HepG2 (cell line): ENCODE measurements around the gene CRAT. TPM values are rescaled to one million over a fixed set of nuclear protein-coding genes. Genes with fewer than 3 reads are reported as not detected.

Experiments used
- ATAC-seq: fragments of 200-7000 bp; cut with Tn5 transposase; 3 replicates; pipeline ENCODE4 v1.9.1; 2020; ENCODE audit warnings: mild to moderate bottlenecking, moderate library complexity
- BruUV-seq: library from RNA; stranded (reverse); fragments of 400-500 nt; replicated peaks from 2 replicates; lab custom pipeline; 2021; lab: Mats Ljungman, UMichigan
- CTCF ChIA-PET: fragments of 300-600 bp; formaldehyde crosslinking; extraction: SDS; loops from one replicate; lab custom pipeline; 2021; ENCODE audit warnings: low total read pairs, inconsistent platforms, low intra/inter-chr PET ratio; lab: Yijun Ruan, JAX
- POLR2A ChIA-PET: fragments of 350-600 bp; sonication (Branson Sonifier 250); formaldehyde crosslinking; loops from one replicate; lab custom pipeline; 2020; ENCODE audit warnings: antibody characterized with exemption, inconsistent platforms; lab: Yijun Ruan, JAX
- DNase-seq: peaks from one replicate; pipeline ENCODE4 v3.0.0-alpha.2; 2015; ENCODE audit warnings: low spot score
- FAIRE-seq: peaks from 3 replicates; lab custom pipeline; 2011; peaks lifted over from hg19 to GRCh38; lab: Jason Lieb, UNC
- H2AFZ ChIP-seq: one replicate; pipeline ENCODE4 v1.6.1; 2011; ENCODE audit warnings: low read length, inconsistent platforms
- H3K27ac ChIP-seq: fragments of 300-600 bp; 3 replicates; pipeline ENCODE4 v1.8.0; 2011; ENCODE audit warnings: mixed run types, mild to moderate bottlenecking, mixed read lengths, low read length, inconsistent platforms; ENCODE audit not compliant: insufficient read depth; ENCODE audit errors: extremely low read length
- H3K27me3 ChIP-seq, 2 experiments: fragments of 200-600 bp in 1 of 2; 2 replicates in 1 of 2; 3 replicates in 1 of 2; pipeline versions ENCODE4 v1.6.0 to v1.8.0; 2011; ENCODE audit warnings: low read length in 2 of 2, mild to moderate bottlenecking in 2 of 2, moderate library complexity in 2 of 2, inconsistent platforms in 1 of 2; ENCODE audit not compliant: insufficient read depth in 2 of 2, control insufficient read depth in 1 of 2
- H3K36me3 ChIP-seq, 2 experiments: fragments of 200-600 bp in 1 of 2; replicated peaks in 1 of 2; 2 replicates in 1 of 2; 3 replicates in 1 of 2; pipeline versions ENCODE4 v1.5.1 to v1.8.0; 2011; ENCODE audit warnings: low read length in 2 of 2, inconsistent platforms in 1 of 2; ENCODE audit not compliant: insufficient read depth in 2 of 2, control insufficient read depth in 1 of 2
- H3K4me1 ChIP-seq: 2 replicates; pipeline ENCODE4 v1.5.1; 2012; ENCODE audit warnings: low read length, inconsistent platforms; ENCODE audit not compliant: insufficient read depth
- H3K4me2 ChIP-seq: 2 replicates; pipeline ENCODE4 v1.6.0; 2011; ENCODE audit warnings: low read depth, low read length, inconsistent platforms
- H3K4me3 ChIP-seq, 3 experiments: fragments of 200-600 bp in 1 of 3; sonication (generic), shearing (Covaris generic) in 1 of 3; replicated peaks in 1 of 3; 2 replicates each; pipeline ENCODE4 v1.5.1; 2011 to 2016; ENCODE audit warnings: low read length in 3 of 3, inconsistent platforms in 2 of 3, low read depth in 2 of 3, mild to moderate bottlenecking in 2 of 3, control low read depth in 1 of 3, mixed read lengths in 1 of 3; ENCODE audit not compliant: insufficient read depth in 1 of 3
- H3K79me2 ChIP-seq: one replicate; pipeline ENCODE4 v1.6.1; 2011; ENCODE audit warnings: low read length, inconsistent platforms; ENCODE audit not compliant: insufficient read depth
- H3K9ac ChIP-seq: 2 replicates; pipeline ENCODE4 v1.6.0; 2011; ENCODE audit warnings: mild to moderate bottlenecking, low read depth, low read length, inconsistent platforms; ENCODE audit not compliant: insufficient read depth
- H3K9me3 ChIP-seq: 2 replicates; pipeline ENCODE4 v1.5.1; 2012; ENCODE audit warnings: mild to moderate bottlenecking, low read length
- H4K20me1 ChIP-seq: 2 replicates; pipeline ENCODE4 v1.6.0; 2011; ENCODE audit warnings: inconsistent platforms, mild to moderate bottlenecking, low read length, moderate library complexity; ENCODE audit not compliant: insufficient read depth
- ETV6 ChIP-seq: sonication (generic); formaldehyde crosslinking; conservative IDR thresholded peaks from 2 replicates; pipeline ENCODE4 v1.4.0; 2020; ENCODE audit warnings: missing genetic modification reagents
- GABPB1 ChIP-seq: IDR thresholded peaks from 2 replicates; pipeline ENCODE4 v1.6.1; 2016; ENCODE audit warnings: mild to moderate bottlenecking, missing genetic modification reagents, moderate library complexity, missing compliant biosample characterization
- GATA4 ChIP-seq: sonication (generic); IDR thresholded peaks from 2 replicates; pipeline ENCODE4 v1.6.1; 2016; ENCODE audit warnings: antibody characterized with exemption, low read depth, borderline replicate concordance
- HDAC6 ChIP-seq: fragments of 200-600 bp; sonication (generic); IDR thresholded peaks from 2 replicates; pipeline ENCODE4 v1.7.0; 2017; ENCODE audit warnings: mild to moderate bottlenecking, antibody characterized with exemption, low read length, low read depth
- HNF4A ChIP-seq: sonication (generic); formaldehyde crosslinking; IDR thresholded peaks from 2 replicates; pipeline ENCODE4 v1.4.0; 2020; ENCODE audit warnings: missing genetic modification reagents
- LRRFIP1 ChIP-seq: sonication (generic); formaldehyde crosslinking; conservative IDR thresholded peaks from 2 replicates; pipeline ENCODE4 v1.4.0; 2020; ENCODE audit warnings: missing genetic modification reagents
- MTA1 ChIP-seq: sonication (generic); formaldehyde crosslinking; IDR thresholded peaks from 2 replicates; pipeline ENCODE4 v1.4.0; 2020; ENCODE audit warnings: missing genetic modification reagents, mild to moderate bottlenecking, borderline replicate concordance
- NFATC3 ChIP-seq: sonication (generic); formaldehyde crosslinking; IDR thresholded peaks from 2 replicates; pipeline ENCODE4 v1.5.1; 2020; ENCODE audit warnings: mild to moderate bottlenecking, missing genetic modification reagents
- SIN3B ChIP-seq: fragments of 150-350 bp; IDR thresholded peaks from 2 replicates; pipeline ENCODE4 v1.6.1; 2014; ENCODE audit warnings: low read length
- SRF ChIP-seq: IDR thresholded peaks from 2 replicates; pipeline ENCODE4 v1.6.1; 2011; ENCODE audit warnings: mild to moderate bottlenecking, low read depth, low read length, moderate library complexity
- TEAD3 ChIP-seq: optimal IDR thresholded peaks from 2 replicates; pipeline ENCODE3; 2016; ENCODE audit warnings: borderline replicate concordance
- ZNF121 ChIP-seq: sonication (generic); formaldehyde crosslinking; IDR thresholded peaks from 2 replicates; pipeline ENCODE4 v1.5.0; 2020; ENCODE audit warnings: mild to moderate bottlenecking, missing genetic modification reagents
- ZNF460 ChIP-seq: sonication (generic); formaldehyde crosslinking; IDR thresholded peaks from 2 replicates; pipeline ENCODE4 v1.5.1; 2020; ENCODE audit warnings: missing genetic modification reagents, mild to moderate bottlenecking, borderline replicate concordance
- ZNF510 ChIP-seq: sonication (generic); formaldehyde crosslinking; IDR thresholded peaks from 2 replicates; pipeline ENCODE4 v1.4.0; 2020; ENCODE audit warnings: low read depth, mild to moderate bottlenecking, missing genetic modification reagents
- WGBS: methylation state at CpG from one replicate; pipeline ENCODE4 v1.1.6; 2017; ENCODE audit warnings: low lambda C conversion rate; 5-methylcytosine and 5-hydroxymethylcytosine counted together
- in situ Hi-C: cut with HindIII; loops from 2 replicates; pipeline ENCODE4 v1.10.0; 2017; ENCODE audit warnings: low pct_unique_long_range_greater_than_20kb; ENCODE audit not compliant: extremely low pct_ligation_motif_present
- intact Hi-C: fragments of 100-400 bp; cut with micrococcal nuclease; formaldehyde crosslinking; loops from one replicate; pipeline ENCODE4 v1.10.0; 2022; ENCODE audit not compliant: unreplicated experiment
- polyA plus RNA-seq, 8 experiments: library from polyadenylated mRNA; depleted of rRNA in 3 of 8; stranded (reverse) in 7 of 8; unstranded in 1 of 8; fragments of >200 nt; fragmentation: Illumina TruSeq in 4 of 8; extraction: Trizol in 4 of 8; gene quantifications; 2 replicates each; pipeline versions ENCODE4 v1.2.1 to v1.2.3, GENCODE V29; 2011 to 2016; ENCODE audit warnings: low read depth in 4 of 8, missing spikeins in 1 of 8, mixed read lengths in 1 of 8; ENCODE audit not compliant: insufficient read depth in 1 of 8
- total RNA-seq, 5 experiments: library from RNA; depleted of rRNA; stranded (reverse); fragments of >200 nt; fragmentation: Illumina TruSeq; extraction: Trizol; gene quantifications; 2 replicates each; pipeline ENCODE4 v1.2.3, GENCODE V29; 2016; ENCODE audit warnings: low read depth in 1 of 5

The CRAT gene
- total and polyA plus RNA-seq, 2 of the 13 experiments (the other 11 are each of a cell fraction or from before 2014, with no cell fraction given): 26.1 to 26.6 TPM

- intact Hi-C loops (loop anchor here (5.0 kb wide), 1 partner anchor 43 kb away; the partner anchor contains the start of gene MIGA2), in situ Hi-C loops (no loop called here)
- no peak for TF ChIP-seq SIN3B
- no peak for TF ChIP-seq HDAC6
- peak; percentile 48; the same call in 1 of the 2 replicates for TF ChIP-seq ZNF460
- 0 out of 2 replicates have a peak, but pooled peaks have one; percentile 29 for TF ChIP-seq ZNF121
- ChIA-PET CTCF (no interaction called here), POLR2A (no interaction called here)
- Histone ChIP-seq H3K9ac (peak overlapping the region; percentile 69), H3K4me2 (peak overlapping the region; percentile 98), H3K9me3 (no peaks in the 10 kb centered on the region), H3K4me3 (peak overlapping the region; percentile 64 to 89 (median 75)), H3K4me1 (peaks cover 76% of the 10 kb centered on the region), H4K20me1 (no peaks in the 10 kb centered on the region), H3K27me3 (no peaks in the 10 kb centered on the region), H3K36me3 (peaks cover 4 to 6% of the 10 kb centered on the region in 2 experiments; a peak in 3 of 5 replicates), H3K27ac (peak overlapping the region; percentile 63), H2AFZ (no peak overlapping the region), H3K79me2 (peaks cover 41% of the 10 kb centered on the region)
- WGBS: 85% methylated on average over 13 of the region's 13 CpGs
- DNase-seq (no peak), FAIRE-seq (no peak), ATAC-seq (no peak)
- BruUV-seq: no TSS peak
Observed at GRCh38 chr9:129079829-129080228, 30.8 kb downstream of the CRAT start.

GRCh38 chr9:129078691-129079503 lies 31.7 kb downstream of the CRAT start:
- CTCF ChIA-PET: no interaction called here
- Histone ChIP-seq H3K9me3 (no peaks in the 10 kb centered on the region), H3K9ac (peak overlapping the region; percentile 49), H4K20me1 (no peaks in the 10 kb centered on the region), H3K79me2 (peaks cover 37% of the 10 kb centered on the region), H3K4me3 (peak overlapping the region; percentile 29 to 89 (median 30); a peak in 5 of 6 replicates), H3K27ac (peak overlapping the region; percentile 42), H2AFZ (no peak overlapping the region), H3K27me3 (no peaks in the 10 kb centered on the region), H3K4me2 (peak overlapping the region; percentile 98), H3K36me3 (peaks cover 2 to 3% of the 10 kb centered on the region in 2 experiments; a peak in 3 of 5 replicates), H3K4me1 (peaks cover 80% of the 10 kb centered on the region)
- no peak for FAIRE-seq
- POLR2A ChIA-PET: no interaction called here
- DNase-seq: peak; percentile 41
- no TSS peak for BruUV-seq
- intact Hi-C loops (no loop called here), in situ Hi-C loops (no loop called here)
- no peak for ATAC-seq
- WGBS: 37% methylated on average over 9 of the region's 18 CpGs
- TF ChIP-seq SRF (no peak), ZNF510 (CRISPR knock-in tag) (no peak), TEAD3 (CRISPR knock-in tag) (no peak), LRRFIP1 (CRISPR knock-in tag) (no peak), GABPB1 (CRISPR knock-in tag) (peak; percentile 1; the same call in 1 of the 2 replicates), NFATC3 (no peak), HNF4A (peak; percentile 84), ETV6 (CRISPR knock-in tag) (no peak), MTA1 (CRISPR knock-in tag) (0 out of 2 replicates have a peak, but pooled peaks have one; percentile 29), GATA4 (no peak)
